ENCODE data around the gene CARD11.

CARD11 gene

GRCh38 chr7:2981103-2981480 is 62.6 kb downstream of the CARD11 start:
- H3K9me3 ChIP-seq = no peaks in the 10 kb centered on the region
- H3K27ac ChIP-seq = no peak overlapping the region
- H3K27me3 ChIP-seq = peaks cover 64% of the 10 kb centered on the region
- H3K4me3 ChIP-seq (ENCODE audit: low read depth in 1 of 2, low read length in 1 of 2) = no peak overlapping the region
- H3K4me1 ChIP-seq (ENCODE audit: control insufficient read depth in 1 of 2, insufficient read depth in 1 of 2, low read depth in 1 of 2, low read length in 1 of 2) = peaks cover 6 to 9% of the 10 kb centered on the region in 2 experiments
- no peaks in the 10 kb centered on the region for H3K36me3 ChIP-seq
- no peak for TF ChIP-seq CTCF (IDR thresholded peaks at IDR 0.05)

DNA sequence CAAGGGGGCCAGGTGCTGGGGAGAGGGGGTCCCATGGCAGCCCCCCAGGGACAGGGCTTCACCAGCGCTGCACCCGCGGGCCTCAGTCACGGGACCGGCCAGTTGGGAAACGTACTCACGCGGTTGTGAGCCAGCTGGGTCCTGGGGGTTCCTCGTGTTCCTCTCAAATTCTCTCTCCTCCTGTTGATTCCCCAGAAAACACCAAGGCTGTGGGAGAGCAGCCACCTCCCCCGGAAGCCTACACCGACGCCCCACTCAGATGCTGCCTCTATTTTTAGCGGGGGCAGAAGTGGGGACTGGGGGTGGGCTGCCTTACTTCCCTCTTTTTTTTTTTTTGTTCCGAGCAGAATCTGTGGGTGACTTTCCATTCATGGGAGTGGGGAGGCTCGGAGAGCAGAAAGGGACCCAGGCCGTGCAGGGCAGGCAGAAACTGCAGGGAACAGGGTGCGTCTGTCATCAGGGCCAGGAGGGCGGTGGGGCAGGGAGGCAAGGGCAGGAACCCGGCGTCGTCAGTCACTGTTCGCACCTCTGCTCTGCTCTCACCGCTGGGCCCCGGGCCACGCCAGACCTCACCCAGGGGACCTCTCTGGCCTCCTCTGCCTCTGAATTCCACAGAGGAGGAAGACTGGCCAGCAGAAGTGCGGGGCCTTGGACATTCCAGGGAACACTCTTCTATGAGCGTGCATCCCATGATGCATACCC is 63.1 kb downstream of the CARD11 start:
- no peak for TF ChIP-seq CTCF (IDR thresholded peaks at IDR 0.05)
- Histone ChIP-seq H3K4me3 (ENCODE audit: low read depth in 1 of 2, low read length in 1 of 2) (no peak overlapping the region), H3K27me3 (peaks cover 67% of the 10 kb centered on the region), H3K36me3 (no peaks in the 10 kb centered on the region), H3K9me3 (no peaks in the 10 kb centered on the region), H3K4me1 (ENCODE audit: control insufficient read depth in 1 of 2, insufficient read depth in 1 of 2, low read depth in 1 of 2, low read length in 1 of 2) (peaks cover 6 to 9% of the 10 kb centered on the region in 2 experiments), H3K27ac (no peak overlapping the region)

- Histone ChIP-seq H3K4me3 (ENCODE audit: low read depth in 1 of 2, low read length in 1 of 2) (no peak overlapping the region), H3K4me1 (ENCODE audit: control insufficient read depth in 1 of 2, insufficient read depth in 1 of 2, low read depth in 1 of 2, low read length in 1 of 2) (peaks cover 6 to 9% of the 10 kb centered on the region in 2 experiments), H3K36me3 (no peaks in the 10 kb centered on the region), H3K27ac (no peak overlapping the region), H3K27me3 (peaks cover 67% of the 10 kb centered on the region), H3K9me3 (no peaks in the 10 kb centered on the region)
- TF ChIP-seq CTCF (IDR thresholded peaks at IDR 0.05) = no peak
Measured at GRCh38 chr7:2979951-2980350, 63.7 kb downstream of the CARD11 start.

DNA sequence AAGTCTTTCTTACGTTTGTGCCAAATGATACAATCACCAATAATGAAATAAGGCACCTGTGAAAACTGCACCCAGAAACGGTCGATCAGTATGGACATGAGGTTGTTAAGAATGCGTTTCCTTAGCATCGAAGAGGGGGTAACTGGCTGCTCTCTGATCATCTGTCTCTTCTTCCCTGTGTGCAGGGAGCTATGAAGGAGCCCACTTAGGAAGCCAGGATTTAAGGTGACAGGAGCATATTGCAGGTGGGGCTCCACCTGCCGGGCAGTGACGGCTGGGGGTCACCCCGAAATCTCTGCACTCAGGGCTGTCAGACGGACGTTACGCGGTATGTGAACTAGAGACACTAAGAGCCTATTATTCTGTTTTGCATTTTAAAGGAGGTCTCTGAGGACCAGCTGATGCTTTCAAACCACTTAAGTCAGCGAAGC is 64.5 kb downstream of the CARD11 start:
- Histone ChIP-seq H3K4me3 (ENCODE audit: low read depth in 1 of 2, low read length in 1 of 2) (no peak overlapping the region), H3K36me3 (no peaks in the 10 kb centered on the region), H3K27ac (no peak overlapping the region), H3K4me1 (ENCODE audit: control insufficient read depth in 1 of 2, insufficient read depth in 1 of 2, low read depth in 1 of 2, low read length in 1 of 2) (peaks cover 6 to 9% of the 10 kb centered on the region in 2 experiments), H3K27me3 (peaks cover 67% of the 10 kb centered on the region), H3K9me3 (no peaks in the 10 kb centered on the region)
- TF ChIP-seq CTCF (IDR thresholded peaks at IDR 0.05) = no peak

DNA sequence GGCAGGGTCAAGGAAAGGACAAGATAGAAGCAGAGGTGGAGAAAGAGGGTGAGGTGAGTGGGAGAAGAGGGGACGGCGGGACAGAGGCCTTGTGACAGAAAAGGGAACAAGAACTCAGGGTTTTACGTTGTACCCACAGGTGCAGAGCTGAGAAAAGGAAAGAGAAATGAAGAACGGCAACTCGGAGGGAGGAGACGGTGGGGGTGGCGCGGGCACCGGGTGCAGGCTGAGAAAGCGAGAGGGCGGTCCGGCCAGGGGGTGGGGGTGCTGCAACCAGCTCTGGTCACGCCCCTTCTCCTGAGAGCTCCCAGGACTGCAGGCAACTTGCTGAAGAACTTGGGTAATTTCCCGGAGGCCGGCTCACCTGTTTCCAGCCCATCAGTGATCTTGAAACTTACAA is 65.3 kb downstream of the CARD11 start:
- no peak for TF ChIP-seq CTCF (IDR thresholded peaks at IDR 0.05)
- peak overlapping the region in 1 of 2 experiments; percentile 11 for H3K4me3 ChIP-seq (ENCODE audit: low read depth in 1 of 2, low read length in 1 of 2)
- H3K4me1 ChIP-seq (ENCODE audit: control insufficient read depth in 1 of 2, insufficient read depth in 1 of 2, low read depth in 1 of 2, low read length in 1 of 2) = peaks cover 6 to 9% of the 10 kb centered on the region in 2 experiments
- no peaks in the 10 kb centered on the region for H3K9me3 ChIP-seq
- H3K27ac ChIP-seq = no peak overlapping the region
- no peaks in the 10 kb centered on the region for H3K36me3 ChIP-seq
- H3K27me3 ChIP-seq = peaks cover 67% of the 10 kb centered on the region
